ENCODE results near the gene RINL. TPM values are rescaled to one million over a fixed set of nuclear protein-coding genes. Genes with fewer than 3 reads are reported as not detected.

RINL gene
- total RNA-seq, 1 experiment from 2014 or later, result 5.7 TPM

DNA sequence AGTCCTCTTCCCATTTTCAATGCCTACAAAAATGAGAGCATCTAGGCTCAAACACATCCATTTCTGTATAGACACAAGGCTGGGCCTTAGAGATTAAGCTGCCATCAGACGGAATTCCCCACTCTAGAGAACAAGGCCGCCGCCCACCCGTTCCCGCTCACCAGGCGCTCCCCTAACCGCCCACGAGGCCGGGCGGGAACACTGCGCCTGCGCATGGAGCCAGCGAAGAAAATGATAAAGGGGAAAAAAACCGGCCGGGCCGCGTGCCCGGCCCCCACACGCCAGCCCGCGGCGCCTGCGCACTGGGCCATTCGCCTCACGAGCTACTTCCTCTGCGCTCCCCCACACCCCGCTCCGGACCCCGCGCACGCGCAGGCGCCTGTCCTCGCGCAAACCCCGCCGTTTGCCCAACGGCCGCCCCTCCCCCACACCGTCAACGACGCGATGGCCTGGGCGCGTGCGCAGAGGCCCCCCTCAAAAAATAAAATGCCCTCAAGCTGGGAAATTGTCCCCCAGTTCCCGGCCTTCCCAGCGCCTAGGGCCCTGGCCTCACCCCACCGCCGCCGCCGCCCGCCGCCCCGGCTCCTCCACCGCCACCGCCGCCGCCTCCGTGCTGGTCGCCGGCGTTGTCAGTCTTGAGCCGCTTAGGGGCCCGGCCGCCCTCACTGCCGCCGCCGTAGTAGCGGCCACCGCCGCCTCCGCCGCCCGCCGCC, 28.8 kb downstream of the RINL start:
- POLR2A ChIA-PET (ENCODE audit: low non-redundant PET), result interaction anchor here (0.5 to 0.8 kb wide), 7 partner anchors 8 to 80 kb away, joined by 3 to 11 read pairs (median 6); partner anchors contain the start of gene ECH1
- Histone ChIP-seq H3K27ac (ENCODE audit: low read depth, low read length, poor library complexity, severe bottlenecking) (peak overlapping the region; percentile 100), H3K36me3 (ENCODE audit: insufficient read depth, low read length, poor library complexity, severe bottlenecking) (peaks cover 47% of the 10 kb centered on the region), H3K4me1 (ENCODE audit: insufficient read depth, low read length, poor library complexity, severe bottlenecking) (peaks cover 13% of the 10 kb centered on the region), H3K9me3 (ENCODE audit: low read depth, low read length, poor library complexity, severe bottlenecking) (no peaks in the 10 kb centered on the region), H3K27me3 (replicated peaks; ENCODE audit: insufficient read depth, low read depth, low read length, poor library complexity) (no peaks in the 10 kb centered on the region), H3K4me3 (ENCODE audit: low read depth, low read length, poor library complexity, severe bottlenecking) (peak overlapping the region; percentile 81)
- DNase-seq (ENCODE audit: low spot score), result peak; percentile 98
- CTCF ChIA-PET, result interaction anchor here (1.2 kb wide), 1 partner anchor 20 kb away, joined by 3 read pairs; no protein-coding TSS in a partner anchor
- intact Hi-C loops (cut with micrococcal nuclease; ENCODE audit: unreplicated experiment), result no loop called here
- BruUV-seq (replicated peaks), result no TSS peak
- TF ChIP-seq EZH2 (IDR thresholded peaks at IDR 0.05; ENCODE audit: borderline replicate concordance, low read depth, low read length, poor library complexity, severe bottlenecking), result no peak
- TF ChIP-seq, protein P1, sequence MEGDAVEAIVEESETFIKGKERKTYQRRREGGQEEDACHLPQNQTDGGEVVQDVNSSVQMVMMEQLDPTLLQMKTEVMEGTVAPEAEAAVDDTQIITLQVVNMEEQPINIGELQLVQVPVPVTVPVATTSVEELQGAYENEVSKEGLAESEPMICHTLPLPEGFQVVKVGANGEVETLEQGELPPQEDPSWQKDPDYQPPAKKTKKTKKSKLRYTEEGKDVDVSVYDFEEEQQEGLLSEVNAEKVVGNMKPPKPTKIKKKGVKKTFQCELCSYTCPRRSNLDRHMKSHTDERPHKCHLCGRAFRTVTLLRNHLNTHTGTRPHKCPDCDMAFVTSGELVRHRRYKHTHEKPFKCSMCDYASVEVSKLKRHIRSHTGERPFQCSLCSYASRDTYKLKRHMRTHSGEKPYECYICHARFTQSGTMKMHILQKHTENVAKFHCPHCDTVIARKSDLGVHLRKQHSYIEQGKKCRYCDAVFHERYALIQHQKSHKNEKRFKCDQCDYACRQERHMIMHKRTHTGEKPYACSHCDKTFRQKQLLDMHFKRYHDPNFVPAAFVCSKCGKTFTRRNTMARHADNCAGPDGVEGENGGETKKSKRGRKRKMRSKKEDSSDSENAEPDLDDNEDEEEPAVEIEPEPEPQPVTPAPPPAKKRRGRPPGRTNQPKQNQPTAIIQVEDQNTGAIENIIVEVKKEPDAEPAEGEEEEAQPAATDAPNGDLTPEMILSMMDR (conservative IDR thresholded peaks at IDR 0.05; ENCODE audit: low read depth, low read length), result no peak

DNA sequence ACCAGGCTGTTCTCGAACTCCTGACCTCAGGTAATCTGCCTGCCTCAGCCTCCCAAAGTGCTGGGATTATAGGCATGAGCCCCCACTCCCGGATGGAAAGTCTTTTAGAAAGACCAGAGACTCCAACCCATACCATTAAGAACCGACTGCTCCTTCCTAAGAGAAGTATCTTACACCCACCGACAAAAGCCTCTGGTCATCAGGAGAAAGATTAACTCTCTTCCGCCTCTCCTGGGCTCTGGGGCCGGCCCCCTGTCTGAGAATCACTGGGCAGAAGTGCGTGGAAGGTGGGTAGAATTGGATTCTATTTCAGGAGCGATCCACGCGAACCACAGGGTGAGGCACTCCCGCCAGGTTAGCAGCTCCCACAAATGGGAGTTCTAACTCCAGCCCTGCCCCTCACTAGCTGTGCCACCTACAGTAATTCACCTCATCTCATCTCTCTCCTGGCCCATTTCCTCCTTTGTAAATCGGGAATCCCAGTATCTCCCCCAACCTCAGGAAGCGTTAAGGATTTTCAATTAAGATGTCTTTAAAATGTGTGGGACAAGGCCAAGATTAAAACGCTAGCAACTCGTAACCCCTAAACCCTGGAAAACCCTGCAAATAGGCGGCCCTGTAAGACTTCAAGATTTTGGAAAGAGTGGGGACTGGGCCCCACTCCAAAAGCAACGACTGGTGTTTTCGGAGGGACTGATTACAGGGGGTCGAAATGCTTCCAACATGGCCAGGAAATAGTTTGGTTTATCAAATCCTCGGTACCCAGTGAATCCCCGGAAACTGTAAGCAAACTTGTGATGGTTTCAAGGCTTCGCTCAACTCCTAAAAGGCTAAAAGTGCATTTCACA, 29.6 kb downstream of the RINL start:
- no peaks in the 10 kb centered on the region for H3K9me3 ChIP-seq (ENCODE audit: low read depth, low read length, poor library complexity, severe bottlenecking)
- TSS peak; percentile 40 for BruUV-seq (replicated peaks)
- peaks cover 13% of the 10 kb centered on the region for H3K4me1 ChIP-seq (ENCODE audit: insufficient read depth, low read length, poor library complexity, severe bottlenecking)
- no peaks in the 10 kb centered on the region for H3K27me3 ChIP-seq (replicated peaks; ENCODE audit: insufficient read depth, low read depth, low read length, poor library complexity)
- intact Hi-C loops (cut with micrococcal nuclease; ENCODE audit: unreplicated experiment), result no loop called here
- TF ChIP-seq, protein P1 (conservative IDR thresholded peaks at IDR 0.05; ENCODE audit: low read depth, low read length), result no peak
- no peak for TF ChIP-seq EZH2 (IDR thresholded peaks at IDR 0.05; ENCODE audit: borderline replicate concordance, low read depth, low read length, poor library complexity, severe bottlenecking)
- peak; percentile 6 for DNase-seq (ENCODE audit: low spot score)
- H3K36me3 ChIP-seq (ENCODE audit: insufficient read depth, low read length, poor library complexity, severe bottlenecking), result peaks cover 54% of the 10 kb centered on the region
- peak overlapping the region; percentile 100 for H3K27ac ChIP-seq (ENCODE audit: low read depth, low read length, poor library complexity, severe bottlenecking)
- peak overlapping the region; percentile 81 for H3K4me3 ChIP-seq (ENCODE audit: low read depth, low read length, poor library complexity, severe bottlenecking)
- ChIA-PET POLR2A (ENCODE audit: low non-redundant PET) (interaction anchor here (0.5 to 0.8 kb wide), 3 partner anchors 15 to 39 kb away, joined by 3 to 11 read pairs (median 6); partner anchors contain the start of gene ECH1), CTCF (interaction anchor here (1.2 kb wide), 1 partner anchor 21 kb away, joined by 3 read pairs; no protein-coding TSS in a partner anchor)

DNA sequence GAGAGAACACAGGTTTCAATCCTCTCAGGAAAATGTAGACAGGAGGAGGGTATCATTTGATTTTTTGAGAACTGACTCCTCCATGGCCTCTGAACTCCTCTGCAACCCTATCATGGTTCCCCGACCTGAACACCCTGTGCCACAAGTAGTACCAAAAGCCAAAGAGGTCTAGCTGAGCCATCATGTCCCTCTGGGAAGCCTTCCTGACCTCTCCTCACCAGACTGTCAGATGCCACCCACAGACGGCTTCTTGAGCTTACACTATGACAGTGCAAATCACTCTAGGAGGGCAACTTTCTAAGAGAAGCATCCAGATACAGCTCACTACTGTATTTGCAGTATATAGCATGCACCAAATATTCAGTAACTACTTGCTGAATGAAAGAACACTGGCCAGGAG, 32.0 kb downstream of the RINL start:
- Histone ChIP-seq H3K4me1 (ENCODE audit: insufficient read depth, low read length, poor library complexity, severe bottlenecking) (peaks cover 13% of the 10 kb centered on the region), H3K27me3 (replicated peaks; ENCODE audit: insufficient read depth, low read depth, low read length, poor library complexity) (no peaks in the 10 kb centered on the region), H3K9me3 (ENCODE audit: low read depth, low read length, poor library complexity, severe bottlenecking) (no peaks in the 10 kb centered on the region), H3K4me3 (ENCODE audit: low read depth, low read length, poor library complexity, severe bottlenecking) (no peak overlapping the region), H3K27ac (ENCODE audit: low read depth, low read length, poor library complexity, severe bottlenecking) (peak overlapping the region; percentile 11), H3K36me3 (ENCODE audit: insufficient read depth, low read length, poor library complexity, severe bottlenecking) (peaks cover 79% of the 10 kb centered on the region)
- DNase-seq (ENCODE audit: low spot score), result no peak
- intact Hi-C loops (cut with micrococcal nuclease; ENCODE audit: unreplicated experiment), result no loop called here
- no peak for TF ChIP-seq EZH2 (IDR thresholded peaks at IDR 0.05; ENCODE audit: borderline replicate concordance, low read depth, low read length, poor library complexity, severe bottlenecking)
- TF ChIP-seq, protein P1 (conservative IDR thresholded peaks at IDR 0.05; ENCODE audit: low read depth, low read length), result no peak
- ChIA-PET POLR2A (ENCODE audit: low non-redundant PET) (no interaction called here), CTCF (no interaction called here)
- no TSS peak for BruUV-seq (replicated peaks)

Data from A673 (cell line).